GM06990 (cell line): ENCODE measurements around the gene ELAVL2.

ENCODE experiments used
- DNase-seq: peaks from one replicate; pipeline ENCODE4 v3.0.0-alpha.2; 2011; ENCODE audit not compliant: insufficient read length; ENCODE audit errors: extremely low read depth
- H3K27me3 ChIP-seq: replicated peaks from 2 replicates; pipeline ENCODE4 v1.6.0; 2011; ENCODE audit warnings: low read length; ENCODE audit not compliant: control insufficient read depth, insufficient read depth
- H3K36me3 ChIP-seq: 2 replicates; pipeline ENCODE4 v1.5.1; 2011; ENCODE audit warnings: low read length; ENCODE audit not compliant: control insufficient read depth, insufficient read depth
- H3K4me3 ChIP-seq: replicated peaks from 2 replicates; pipeline ENCODE4 v1.5.1; 2011; ENCODE audit warnings: low read depth, mild to moderate bottlenecking, control low read depth, low read length
- TF ChIP-seq, protein P1 (sequence below): IDR thresholded peaks from 2 replicates; pipeline ENCODE4 v1.5.1; 2011; ENCODE audit warnings: low read length, control low read depth, mild to moderate bottlenecking, inconsistent platforms; ENCODE audit not compliant: insufficient read depth, poor library complexity, severe bottlenecking

Gene ELAVL2

DNA sequence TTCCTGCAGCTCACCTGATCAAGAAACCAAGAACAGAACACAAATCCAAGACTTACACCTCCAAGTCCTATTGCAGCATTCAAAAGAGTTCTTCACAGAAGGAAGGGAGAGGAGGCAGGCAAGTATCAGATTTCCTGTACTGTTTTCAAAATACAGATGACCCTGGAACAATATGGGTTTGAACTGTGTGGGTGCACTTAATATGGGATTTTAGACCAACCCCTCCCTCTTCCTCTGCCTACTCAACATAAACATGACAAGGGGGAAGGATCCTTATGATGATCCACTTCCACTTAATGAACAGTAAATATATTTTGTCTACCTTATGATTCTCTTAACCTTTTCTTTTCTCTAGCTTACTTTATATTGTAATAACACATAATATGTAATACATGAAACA, 104.6 kb downstream of the ELAVL2 start:
- H3K4me3 ChIP-seq: no peak overlapping the region
- no peak for DNase-seq
- TF ChIP-seq, protein P1, sequence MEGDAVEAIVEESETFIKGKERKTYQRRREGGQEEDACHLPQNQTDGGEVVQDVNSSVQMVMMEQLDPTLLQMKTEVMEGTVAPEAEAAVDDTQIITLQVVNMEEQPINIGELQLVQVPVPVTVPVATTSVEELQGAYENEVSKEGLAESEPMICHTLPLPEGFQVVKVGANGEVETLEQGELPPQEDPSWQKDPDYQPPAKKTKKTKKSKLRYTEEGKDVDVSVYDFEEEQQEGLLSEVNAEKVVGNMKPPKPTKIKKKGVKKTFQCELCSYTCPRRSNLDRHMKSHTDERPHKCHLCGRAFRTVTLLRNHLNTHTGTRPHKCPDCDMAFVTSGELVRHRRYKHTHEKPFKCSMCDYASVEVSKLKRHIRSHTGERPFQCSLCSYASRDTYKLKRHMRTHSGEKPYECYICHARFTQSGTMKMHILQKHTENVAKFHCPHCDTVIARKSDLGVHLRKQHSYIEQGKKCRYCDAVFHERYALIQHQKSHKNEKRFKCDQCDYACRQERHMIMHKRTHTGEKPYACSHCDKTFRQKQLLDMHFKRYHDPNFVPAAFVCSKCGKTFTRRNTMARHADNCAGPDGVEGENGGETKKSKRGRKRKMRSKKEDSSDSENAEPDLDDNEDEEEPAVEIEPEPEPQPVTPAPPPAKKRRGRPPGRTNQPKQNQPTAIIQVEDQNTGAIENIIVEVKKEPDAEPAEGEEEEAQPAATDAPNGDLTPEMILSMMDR: no peak
- H3K27me3 ChIP-seq: no peaks in the 10 kb centered on the region
- no peaks in the 10 kb centered on the region for H3K36me3 ChIP-seq

DNA sequence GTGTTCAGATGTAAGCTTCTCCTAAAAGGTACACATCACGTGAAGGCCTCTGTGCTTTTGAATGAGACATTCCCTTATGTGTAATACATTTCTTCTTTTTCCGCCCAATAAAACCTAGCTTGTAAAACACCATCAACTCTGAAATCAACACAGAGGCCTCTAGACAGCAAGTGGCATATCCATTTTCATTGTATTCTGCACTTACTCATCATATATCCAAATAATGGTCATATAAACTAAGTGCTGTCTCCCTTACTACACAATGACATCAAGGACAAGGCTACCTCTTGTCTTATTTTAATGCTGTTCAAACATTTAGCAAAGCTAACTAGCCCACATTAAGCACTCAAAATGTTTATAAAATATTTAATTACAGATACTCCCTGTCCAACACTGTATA, 108.5 kb downstream of the ELAVL2 start:
- TF ChIP-seq, protein P1: no peak
- Histone ChIP-seq H3K4me3 (no peak overlapping the region), H3K36me3 (no peaks in the 10 kb centered on the region), H3K27me3 (no peaks in the 10 kb centered on the region)
- DNase-seq: no peak

DNA sequence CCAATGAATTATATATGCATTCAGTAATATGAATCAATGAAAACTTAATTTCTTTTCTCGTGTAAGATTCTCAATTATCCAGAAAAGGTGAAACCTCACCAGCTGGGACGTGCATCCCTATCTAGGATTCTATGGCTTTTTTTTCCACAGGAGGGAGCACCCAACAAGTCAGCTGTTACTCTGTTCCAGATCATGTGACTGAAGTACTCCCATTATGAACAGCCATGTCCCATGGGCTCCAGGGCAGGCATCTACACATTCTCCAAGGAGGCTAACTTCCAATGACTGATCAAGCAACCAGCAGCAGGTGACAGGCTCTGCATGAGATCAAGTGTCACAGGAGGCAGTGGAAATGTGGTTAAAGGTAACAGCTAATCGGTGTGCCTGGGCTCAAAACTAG, 118.8 kb downstream of the ELAVL2 start:
- Histone ChIP-seq H3K36me3 (no peaks in the 10 kb centered on the region), H3K27me3 (no peaks in the 10 kb centered on the region), H3K4me3 (no peak overlapping the region)
- TF ChIP-seq, protein P1: no peak
- DNase-seq: no peak

DNA sequence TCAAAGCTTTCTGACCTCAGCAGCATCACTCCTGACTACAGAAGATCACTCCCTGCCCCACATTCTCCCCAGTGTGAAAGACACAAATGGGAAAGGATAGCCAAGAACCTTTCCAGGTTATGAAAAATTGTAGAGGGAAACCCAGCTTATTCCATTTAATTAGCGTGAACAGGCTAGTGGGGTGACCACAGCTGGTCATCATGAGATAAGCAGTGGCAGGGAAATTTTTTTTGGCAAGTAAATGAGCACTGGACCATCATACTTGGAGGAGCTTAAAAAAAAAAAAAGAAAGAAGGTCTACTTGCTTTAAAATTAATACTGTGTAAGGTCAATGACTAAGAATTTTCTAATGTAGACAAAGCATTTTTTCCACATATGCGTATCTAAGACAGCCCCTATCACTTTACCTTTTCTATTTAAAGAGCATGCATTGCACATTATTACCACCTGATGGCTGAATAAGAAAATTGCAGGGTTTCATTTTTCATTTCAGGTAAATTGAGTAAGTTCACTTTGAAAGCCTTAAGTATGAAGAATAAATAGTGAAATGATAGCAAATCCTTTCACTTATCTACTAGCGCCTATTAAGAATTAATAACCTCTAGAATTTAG, 123.6 kb downstream of the ELAVL2 start:
- no peak overlapping the region for H3K4me3 ChIP-seq
- H3K36me3 ChIP-seq: no peaks in the 10 kb centered on the region
- DNase-seq: no peak
- TF ChIP-seq, protein P1: no peak
- H3K27me3 ChIP-seq: no peaks in the 10 kb centered on the region

DNA sequence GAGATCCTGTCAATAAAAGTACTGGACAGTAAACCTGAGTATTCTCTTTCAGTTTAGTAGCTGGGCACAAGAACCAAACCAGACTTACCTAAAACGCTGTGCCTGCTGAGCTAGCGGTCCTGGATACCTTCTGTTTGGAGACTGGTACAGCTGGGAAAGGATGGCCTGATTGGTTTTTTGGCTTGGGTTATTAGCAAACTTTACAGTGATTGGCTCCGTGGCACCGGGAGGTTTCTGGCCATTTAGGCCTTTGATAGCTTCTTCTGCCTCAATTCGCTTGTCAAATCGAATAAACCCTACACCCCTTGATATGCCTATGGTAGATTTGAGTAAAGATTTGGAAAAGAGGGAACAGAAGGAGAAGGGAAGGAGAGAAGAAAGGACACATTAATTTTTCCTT, 124.7 kb downstream of the ELAVL2 start:
- Histone ChIP-seq H3K36me3 (no peaks in the 10 kb centered on the region), H3K4me3 (no peak overlapping the region), H3K27me3 (no peaks in the 10 kb centered on the region)
- no peak for DNase-seq
- TF ChIP-seq, protein P1: no peak

DNA sequence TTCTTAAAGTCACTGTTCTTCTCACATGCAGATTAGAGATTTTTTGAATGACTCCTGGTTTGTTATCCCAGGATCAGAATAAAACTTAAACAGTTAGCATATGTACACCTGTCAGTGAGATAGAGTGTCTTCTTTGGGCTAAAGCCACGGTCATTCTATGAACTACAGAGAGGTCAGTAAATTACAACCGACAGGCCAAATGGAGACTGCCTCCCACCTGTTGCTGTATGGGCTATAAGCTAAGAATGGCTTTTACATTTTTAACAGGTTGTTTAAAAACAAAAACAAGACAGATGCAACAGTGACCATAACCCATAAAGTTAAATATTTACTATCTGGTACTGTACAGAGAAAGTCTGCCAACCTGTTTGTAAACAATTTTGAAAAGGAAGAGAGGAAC, 125.7 kb downstream of the ELAVL2 start:
- no peaks in the 10 kb centered on the region for H3K36me3 ChIP-seq
- no peaks in the 10 kb centered on the region for H3K27me3 ChIP-seq
- DNase-seq: no peak
- TF ChIP-seq, protein P1: no peak
- H3K4me3 ChIP-seq: no peak overlapping the region
